Hepatocyte (in vitro differentiated cells): ENCODE measurements around the gene ERCC4. TPM values are rescaled to one million over a fixed set of nuclear protein-coding genes. Genes with fewer than 3 reads are reported as not detected.
A peak's percentile ranks its signal among the peaks of the same experiment; 100 is the strongest.

Experiments used
- DNase-seq: peaks from one replicate; pipeline ENCODE4 v3.0.0-alpha.2; 2016; ENCODE audit warnings: low spot score
- H2AFZ ChIP-seq: fragments of 200-600 bp; sonication (generic); 2 replicates; pipeline ENCODE4 v1.6.0; 2016; ENCODE audit warnings: antibody characterized with exemption, mild to moderate bottlenecking
- H3K27ac ChIP-seq: fragments of 200-600 bp; sonication (generic); 2 replicates; pipeline ENCODE4 v1.5.1; 2016; ENCODE audit warnings: mild to moderate bottlenecking
- H3K27me3 ChIP-seq: fragments of 200-600 bp; sonication (generic); 2 replicates; pipeline ENCODE4 v1.6.1; 2016
- H3K36me3 ChIP-seq: fragments of 200-600 bp; sonication (generic); replicated peaks from 2 replicates; pipeline ENCODE4 v1.5.1; 2016; ENCODE audit warnings: low read depth; ENCODE audit not compliant: insufficient read depth
- H3K4me1 ChIP-seq: fragments of 200-600 bp; sonication (generic); 2 replicates; pipeline ENCODE4 v1.5.1; 2016; ENCODE audit warnings: mild to moderate bottlenecking, moderate library complexity; ENCODE audit not compliant: insufficient read depth
- H3K4me2 ChIP-seq: fragments of 200-600 bp; sonication (generic); 2 replicates; pipeline ENCODE4 v1.6.0; 2016
- H3K4me3 ChIP-seq: fragments of 200-600 bp; sonication (generic); 2 replicates; pipeline ENCODE4 v1.5.1; 2016; ENCODE audit warnings: mild to moderate bottlenecking
- H3K79me2 ChIP-seq: fragments of 200-600 bp; sonication (generic); 2 replicates; pipeline ENCODE4 v1.6.0; 2017; ENCODE audit warnings: mild to moderate bottlenecking
- H3K9me2 ChIP-seq: fragments of 200-600 bp; sonication (generic); replicated peaks from 2 replicates; pipeline ENCODE4 v1.6.0; 2017; ENCODE audit warnings: mild to moderate bottlenecking; ENCODE audit not compliant: insufficient read depth
- H3K9me3 ChIP-seq: fragments of 200-600 bp; sonication (generic); 2 replicates; pipeline ENCODE4 v1.5.1; 2016; ENCODE audit warnings: low read depth, mild to moderate bottlenecking
- H4K20me1 ChIP-seq: fragments of 200-600 bp; sonication (generic); 2 replicates; pipeline ENCODE4 v1.6.0; 2016; ENCODE audit warnings: mild to moderate bottlenecking; ENCODE audit not compliant: insufficient read depth, poor library complexity, severe bottlenecking
- EZH2 ChIP-seq: fragments of 200-600 bp; sonication (generic); IDR thresholded peaks from 2 replicates; pipeline ENCODE4 v1.6.1; 2016; ENCODE audit warnings: antibody characterized with exemption, mild to moderate bottlenecking, borderline replicate concordance
- EZH2phosphoT487 ChIP-seq: fragments of 200-600 bp; sonication (generic); IDR thresholded peaks from one replicate; pipeline ENCODE4 v1.6.1; 2018; ENCODE audit warnings: antibody characterized with exemption, mild to moderate bottlenecking, low read depth, moderate library complexity; ENCODE audit not compliant: unreplicated experiment, severe bottlenecking
- WGBS: methylation state at CpG from one replicate; pipeline ENCODE4 v1.1.6; 2016; ENCODE audit warnings: low lambda C conversion rate; ENCODE audit errors: missing lambda C conversion rate; 5-methylcytosine and 5-hydroxymethylcytosine counted together
- polyA plus RNA-seq: library from polyadenylated mRNA; unstranded; fragments of >200 nt; fragmentation: Nextera tagmentation; extraction: Ambion mirVana; gene quantifications from 2 replicates; pipeline ENCODE4 v1.2.1, GENCODE V29; 2016
- total RNA-seq: library from RNA; depleted of rRNA; stranded (reverse); fragments of >200 nt; gene quantifications from 2 replicates; pipeline ENCODE4 v1.2.3, GENCODE V29; 2014
- TF ChIP-seq, protein P1 (sequence below): fragments of 200-600 bp; sonication (generic); IDR thresholded peaks from 2 replicates; pipeline ENCODE4 v1.5.1; 2016; ENCODE audit warnings: antibody characterized with exemption, mild to moderate bottlenecking; ENCODE audit not compliant: poor library complexity

ERCC4 gene
- total and polyA plus RNA-seq, 2 experiments from 2014 or later: 14.5 to 19.3 TPM

DNA sequence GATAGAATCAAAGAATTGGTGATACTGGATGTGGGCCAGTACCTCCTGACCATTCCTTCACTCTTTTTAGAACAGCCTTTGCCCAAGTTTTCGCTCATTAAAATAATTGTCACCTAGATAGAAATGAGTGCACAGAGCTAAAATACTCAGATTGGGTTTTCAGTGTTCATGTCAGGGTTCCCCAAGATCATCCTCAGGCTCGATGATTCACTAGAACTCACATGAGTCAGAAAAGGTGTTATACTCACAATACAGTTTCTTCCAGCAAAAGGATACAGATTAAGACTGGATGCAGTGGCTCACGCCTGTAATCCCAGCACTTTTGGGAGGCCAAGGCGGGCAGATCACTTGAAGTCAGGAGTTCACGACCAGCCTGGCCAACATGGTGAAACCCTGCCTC is 19.9 kb downstream of the ERCC4 start:
- no peak overlapping the region for H3K4me2 ChIP-seq
- DNase-seq: no peak
- H3K36me3 ChIP-seq: no peaks in the 10 kb centered on the region
- H4K20me1 ChIP-seq: no peaks in the 10 kb centered on the region
- H3K79me2 ChIP-seq: no peaks in the 10 kb centered on the region
- TF ChIP-seq EZH2phosphoT487: no peak
- TF ChIP-seq EZH2: no peak
- TF ChIP-seq, protein P1, sequence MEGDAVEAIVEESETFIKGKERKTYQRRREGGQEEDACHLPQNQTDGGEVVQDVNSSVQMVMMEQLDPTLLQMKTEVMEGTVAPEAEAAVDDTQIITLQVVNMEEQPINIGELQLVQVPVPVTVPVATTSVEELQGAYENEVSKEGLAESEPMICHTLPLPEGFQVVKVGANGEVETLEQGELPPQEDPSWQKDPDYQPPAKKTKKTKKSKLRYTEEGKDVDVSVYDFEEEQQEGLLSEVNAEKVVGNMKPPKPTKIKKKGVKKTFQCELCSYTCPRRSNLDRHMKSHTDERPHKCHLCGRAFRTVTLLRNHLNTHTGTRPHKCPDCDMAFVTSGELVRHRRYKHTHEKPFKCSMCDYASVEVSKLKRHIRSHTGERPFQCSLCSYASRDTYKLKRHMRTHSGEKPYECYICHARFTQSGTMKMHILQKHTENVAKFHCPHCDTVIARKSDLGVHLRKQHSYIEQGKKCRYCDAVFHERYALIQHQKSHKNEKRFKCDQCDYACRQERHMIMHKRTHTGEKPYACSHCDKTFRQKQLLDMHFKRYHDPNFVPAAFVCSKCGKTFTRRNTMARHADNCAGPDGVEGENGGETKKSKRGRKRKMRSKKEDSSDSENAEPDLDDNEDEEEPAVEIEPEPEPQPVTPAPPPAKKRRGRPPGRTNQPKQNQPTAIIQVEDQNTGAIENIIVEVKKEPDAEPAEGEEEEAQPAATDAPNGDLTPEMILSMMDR: no peak
- 89% methylated on average over 5 of the region's 5 CpGs for WGBS
- no peak overlapping the region for H3K4me3 ChIP-seq
- no peak overlapping the region for H2AFZ ChIP-seq
- peaks cover 23% of the 10 kb centered on the region for H3K4me1 ChIP-seq
- peak overlapping the region; percentile 90 for H3K27ac ChIP-seq
- H3K9me3 ChIP-seq: no peaks in the 10 kb centered on the region
- H3K9me2 ChIP-seq: no peaks in the 10 kb centered on the region
- H3K27me3 ChIP-seq: no peaks in the 10 kb centered on the region

DNA sequence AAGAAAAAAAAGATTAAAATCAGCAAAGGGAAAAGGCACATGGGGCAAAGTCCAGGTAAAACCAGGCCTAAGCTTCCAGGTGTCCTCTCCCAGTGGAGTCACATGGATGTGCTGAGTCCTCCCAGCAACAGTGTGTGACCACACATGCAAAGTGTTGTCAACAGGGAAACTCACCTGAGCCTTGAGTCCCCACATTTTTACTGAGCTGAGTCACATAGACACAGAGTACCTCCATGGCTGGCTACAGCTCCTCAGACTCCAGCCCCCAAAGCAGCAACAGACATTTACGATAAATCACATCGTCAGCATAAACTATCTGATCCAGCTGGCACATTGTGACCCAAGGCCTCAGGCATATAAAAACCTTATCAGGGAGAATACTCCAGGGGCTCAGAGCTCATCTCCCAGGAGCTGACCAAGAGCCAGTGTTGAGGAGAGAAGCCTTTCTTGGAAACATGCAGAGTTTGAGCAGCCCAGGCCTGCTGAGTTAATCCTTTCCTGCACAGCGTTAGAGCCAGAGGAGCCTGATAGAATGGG is 20.5 kb downstream of the ERCC4 start:
- TF ChIP-seq, protein P1: no peak
- no peak for TF ChIP-seq EZH2
- no peak for TF ChIP-seq EZH2phosphoT487
- Histone ChIP-seq H3K36me3 (no peaks in the 10 kb centered on the region), H3K4me2 (peak overlapping the region; percentile 35), H3K4me1 (peaks cover 23% of the 10 kb centered on the region), H4K20me1 (no peaks in the 10 kb centered on the region), H3K27me3 (no peaks in the 10 kb centered on the region), H3K27ac (peak overlapping the region; percentile 90), H2AFZ (no peak overlapping the region), H3K79me2 (no peaks in the 10 kb centered on the region), H3K9me2 (no peaks in the 10 kb centered on the region), H3K4me3 (no peak overlapping the region), H3K9me3 (no peaks in the 10 kb centered on the region)
- DNase-seq: peak; percentile 74
- WGBS: 42% methylated on average over 3 of the region's 3 CpGs

DNA sequence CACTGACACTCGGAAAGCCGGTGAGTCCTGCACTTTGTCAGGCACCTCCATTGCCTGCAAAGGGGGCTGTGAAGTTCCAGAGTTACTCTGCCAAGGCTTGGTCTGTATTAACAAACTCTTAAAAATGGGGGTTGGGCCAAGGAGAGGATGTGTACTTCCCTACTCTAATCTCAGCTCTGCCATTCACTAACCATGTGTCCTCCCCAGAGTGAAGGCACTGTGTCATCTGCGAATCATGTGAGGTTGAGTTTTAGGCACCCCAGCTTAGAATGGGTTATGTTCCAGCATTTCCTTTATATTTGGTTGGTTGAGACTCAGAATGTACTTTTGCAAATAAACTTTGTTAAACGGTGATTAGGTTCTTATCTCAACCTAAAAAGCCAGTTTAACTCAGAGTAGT is 24.9 kb downstream of the ERCC4 start:
- H3K36me3 ChIP-seq: no peaks in the 10 kb centered on the region
- no peaks in the 10 kb centered on the region for H3K9me2 ChIP-seq
- WGBS: 60% methylated on average over 4 of the region's 4 CpGs
- H3K4me3 ChIP-seq: no peak overlapping the region
- no peak for DNase-seq
- H2AFZ ChIP-seq: no peak overlapping the region
- no peak overlapping the region for H3K4me2 ChIP-seq
- TF ChIP-seq EZH2phosphoT487 (no peak), EZH2 (no peak)
- TF ChIP-seq, protein P1: no peak
- H3K27ac ChIP-seq: peak overlapping the region; percentile 31
- no peaks in the 10 kb centered on the region for H3K27me3 ChIP-seq
- H3K79me2 ChIP-seq: no peaks in the 10 kb centered on the region
- peaks cover 15% of the 10 kb centered on the region for H3K4me1 ChIP-seq
- no peaks in the 10 kb centered on the region for H3K9me3 ChIP-seq
- H4K20me1 ChIP-seq: no peaks in the 10 kb centered on the region
